T-cell (primary cell): ENCODE measurements around the gene SLC24A3. TPM values are rescaled to one million over a fixed set of nuclear protein-coding genes. Genes with fewer than 3 reads are reported as not detected.

Experiments used
- ATAC-seq, 4 experiments: fragments of 200-7000 bp in 3 of 4; fragments of 150-1000 bp in 1 of 4; cut with Tn5 transposase; replicated peaks in 1 of 4; 1 replicate in 3 of 4; 2 replicates in 1 of 4; pipeline ENCODE4 v1.10.0; 2021; ENCODE audit warnings: moderate library complexity in 3 of 4, mild to moderate bottlenecking in 2 of 4, moderate number of reproducible peaks in 1 of 4
- CTCF ChIA-PET, 2 donors: fragments of 300-600 bp; sonication (Branson Sonifier 250); formaldehyde crosslinking; loops; one replicate each; lab custom pipeline; 2022; ENCODE audit warnings: antibody characterized with exemption in 2 of 2; lab: Charles Lee
- POLR2A ChIA-PET, 2 donors: fragments of 300-600 bp; sonication (Branson Sonifier 250); formaldehyde crosslinking; loops; one replicate each; lab custom pipeline; 2022; ENCODE audit warnings: antibody characterized with exemption in 2 of 2; lab: Charles Lee
- DNase-seq, 35 experiments: peaks; one replicate each; pipeline versions ENCODE4 v3.0.0 to v3.0.0-alpha.2; 2013 to 2023
- H3K27ac ChIP-seq: one replicate; pipeline ENCODE4 v1.5.1; 2013; ENCODE audit warnings: low read length
- H3K27me3 ChIP-seq, 2 experiments: replicated peaks in 1 of 2; 1 replicate in 1 of 2; 2 replicates in 1 of 2; pipeline versions ENCODE4 v1.6.1 to v1.7.0; 2013; ENCODE audit warnings: low read length in 1 of 2, mixed read lengths in 1 of 2; ENCODE audit not compliant: control insufficient read depth in 2 of 2, insufficient read depth in 2 of 2; ENCODE audit errors: extremely low read depth in 1 of 2
- H3K36me3 ChIP-seq, 2 donors: 1 replicate in 1 of 2; 2 replicates in 1 of 2; pipeline versions ENCODE4 v1.6.1 to v1.7.0; 2013; ENCODE audit warnings: low read length in 1 of 2; ENCODE audit not compliant: control insufficient read depth in 2 of 2, insufficient read depth in 1 of 2; ENCODE audit errors: extremely low read depth in 1 of 2
- H3K4me1 ChIP-seq, 2 experiments: 1 replicate in 1 of 2; 2 replicates in 1 of 2; pipeline versions ENCODE4 v1.6.1 to v1.7.0; 2013; ENCODE audit warnings: low read length in 2 of 2, mixed read lengths in 1 of 2; ENCODE audit not compliant: insufficient read depth in 2 of 2, control insufficient read depth in 1 of 2; ENCODE audit errors: extremely low read depth in 1 of 2
- H3K4me3 ChIP-seq, 2 donors: 1 replicate in 1 of 2; 2 replicates in 1 of 2; pipeline versions ENCODE4 v1.5.1 to v1.7.0; 2013; ENCODE audit warnings: mild to moderate bottlenecking in 2 of 2, low read length in 1 of 2, moderate library complexity in 1 of 2; ENCODE audit not compliant: control insufficient read depth in 1 of 2; ENCODE audit errors: extremely low read depth in 1 of 2
- H3K9me3 ChIP-seq: 2 replicates; pipeline ENCODE4 v1.7.0; 2013
- H3K27ac Mint-ChIP-seq, 2 donors: one replicate each; pipeline ENCODE4 v1.8.0; 2020 to 2021; ENCODE audit warnings: mild to moderate bottlenecking in 2 of 2, mixed read lengths in 2 of 2
- H3K27me3 Mint-ChIP-seq, 2 donors: one replicate each; pipeline ENCODE4 v1.8.0; 2021 to 2022; ENCODE audit warnings: mixed read lengths in 2 of 2
- H3K36me3 Mint-ChIP-seq: one replicate; pipeline ENCODE4 v1.8.0; 2021; ENCODE audit warnings: mixed read lengths
- H3K4me1 Mint-ChIP-seq, 3 donors: one replicate each; pipeline ENCODE4 v1.8.0; 2020 to 2022; ENCODE audit warnings: mixed read lengths in 3 of 3, mild to moderate bottlenecking in 1 of 3
- H3K4me3 Mint-ChIP-seq, 3 donors: one replicate each; pipeline ENCODE4 v1.8.0; 2020 to 2022; ENCODE audit warnings: mild to moderate bottlenecking in 3 of 3, mixed read lengths in 3 of 3, moderate library complexity in 3 of 3
- H3K9me3 Mint-ChIP-seq, 3 donors: one replicate each; pipeline ENCODE4 v1.8.0; 2020 to 2022; ENCODE audit warnings: mixed read lengths in 3 of 3
- WGBS: methylation state at CpG from one replicate; pipeline ENCODE4 v1.1.5; 2013; ENCODE audit warnings: missing lambda C conversion rate; ENCODE audit not compliant: insufficient coverage; 5-methylcytosine and 5-hydroxymethylcytosine counted together
- total RNA-seq, 35 experiments: library from RNA in 6 of 35; stranded (reverse) in 6 of 35; fragments of 120-200 nt in 1 of 35; gene quantifications; one replicate each; pipeline versions ENCODE4 v1.2.1 to v1.2.4 and lab custom pipeline; 2013 to 2026

The SLC24A3 gene
- total RNA-seq, 5 donors from 2014 or later (not counting 1 experiment from before 2014, with no cell fraction given): 0.06 to 0.25 (median 0.12) TPM

GRCh38 chr20:19660808-19661378 is 448.5 kb downstream of the SLC24A3 start:
- DNase-seq (no peak), ATAC-seq (no peak)
- Mint-ChIP-seq H3K4me1 (peaks cover 0 to 9% (median 5%) of the 10 kb centered on the region in 3 donors), H3K27me3 (peaks cover 20 to 26% of the 10 kb centered on the region in 2 donors), H3K4me3 (no peak overlapping the region), H3K9me3 (no peaks in the 10 kb centered on the region), H3K36me3 (no peaks in the 10 kb centered on the region), H3K27ac (no peak overlapping the region)
- H3K27ac ChIP-seq: no peak overlapping the region
- H3K36me3 ChIP-seq: no peaks in the 10 kb centered on the region
- POLR2A ChIA-PET: no interaction called here
- WGBS: 85% methylated on average over 8 of the region's 9 CpGs
- no peaks in the 10 kb centered on the region for H3K9me3 ChIP-seq
- H3K4me3 ChIP-seq: no peak overlapping the region
- peaks cover 0 to 21% of the 10 kb centered on the region in 2 experiments for H3K27me3 ChIP-seq
- CTCF ChIA-PET: interaction anchor here (0.6 to 2.2 kb wide), 6 partner anchors 10 to 1029 kb away, joined by 3 to 13 read pairs (median 4); no protein-coding TSS in a partner anchor
- no peaks in the 10 kb centered on the region for H3K4me1 ChIP-seq

- no peak overlapping the region for H3K27ac Mint-ChIP-seq
- ChIA-PET POLR2A (no interaction called here), CTCF (interaction anchor here (0.8 to 2.2 kb wide), 5 partner anchors 9 to 1248 kb away, joined by 3 to 7 read pairs (median 3); no protein-coding TSS in a partner anchor)
- ATAC-seq: no peak
- 72% methylated on average over 16 of the region's 19 CpGs for WGBS
- no peak overlapping the region for H3K27ac ChIP-seq
- H3K4me3 ChIP-seq: no peak overlapping the region
- no peak overlapping the region for H3K4me3 Mint-ChIP-seq
- no peaks in the 10 kb centered on the region for H3K9me3 Mint-ChIP-seq
- peaks cover 0 to 21% of the 10 kb centered on the region in 2 experiments for H3K27me3 ChIP-seq
- peaks cover 26 to 31% of the 10 kb centered on the region in 2 donors for H3K27me3 Mint-ChIP-seq
- DNase-seq: peak in 26 of 35 experiments; percentile 0 to 62 (median 19)
- no peaks in the 10 kb centered on the region for H3K36me3 ChIP-seq
- H3K36me3 Mint-ChIP-seq: no peaks in the 10 kb centered on the region
- H3K4me1 ChIP-seq: no peaks in the 10 kb centered on the region
- H3K4me1 Mint-ChIP-seq: peaks cover 0 to 9% (median 5%) of the 10 kb centered on the region in 3 donors
- H3K9me3 ChIP-seq: no peaks in the 10 kb centered on the region
These were observed 449.5 kb downstream of the SLC24A3 start for GRCh38 chr20:19661717-19662636.

- ChIA-PET POLR2A (no interaction called here), CTCF (interaction anchor here (0.7 to 2.2 kb wide), 6 partner anchors 31 to 1249 kb away, joined by 3 to 7 read pairs (median 4); no protein-coding TSS in a partner anchor)
- WGBS: 68% methylated on average over 7 of the region's 9 CpGs
- H3K4me3 ChIP-seq: no peak overlapping the region
- H3K4me3 Mint-ChIP-seq: no peak overlapping the region
- H3K4me1 ChIP-seq: no peaks in the 10 kb centered on the region
- no peak for ATAC-seq
- H3K27me3 ChIP-seq: peaks cover 0 to 21% of the 10 kb centered on the region in 2 experiments
- peaks cover 0 to 9% (median 5%) of the 10 kb centered on the region in 3 donors for H3K4me1 Mint-ChIP-seq
- H3K27ac Mint-ChIP-seq: no peak overlapping the region
- peaks cover 26 to 31% of the 10 kb centered on the region in 2 donors for H3K27me3 Mint-ChIP-seq
- H3K27ac ChIP-seq: no peak overlapping the region
- no peaks in the 10 kb centered on the region for H3K36me3 Mint-ChIP-seq
- no peak for DNase-seq
- H3K36me3 ChIP-seq: no peaks in the 10 kb centered on the region
- H3K9me3 Mint-ChIP-seq: no peaks in the 10 kb centered on the region
- H3K9me3 ChIP-seq: no peaks in the 10 kb centered on the region
These were observed 450.2 kb downstream of the SLC24A3 start for GRCh38 chr20:19662637-19662995.

GRCh38 chr20:19668418-19668817 is 456.0 kb downstream of the SLC24A3 start:
- DNase-seq: no peak
- Histone ChIP-seq H3K27ac (no peak overlapping the region), H3K27me3 (peaks cover 0 to 8% of the 10 kb centered on the region in 2 experiments), H3K9me3 (no peaks in the 10 kb centered on the region), H3K36me3 (no peaks in the 10 kb centered on the region), H3K4me1 (no peaks in the 10 kb centered on the region), H3K4me3 (no peak overlapping the region)
- ATAC-seq: no peak
- Mint-ChIP-seq H3K27me3 (peaks cover 16 to 20% of the 10 kb centered on the region in 2 donors), H3K9me3 (no peaks in the 10 kb centered on the region), H3K36me3 (no peaks in the 10 kb centered on the region), H3K4me1 (no peaks in the 10 kb centered on the region), H3K4me3 (no peak overlapping the region), H3K27ac (no peak overlapping the region)
- CTCF ChIA-PET: no interaction called here
- 93% methylated on average over 2 of the region's 3 CpGs for WGBS
- POLR2A ChIA-PET: no interaction called here

GRCh38 chr20:19670829-19671228 is 458.4 kb downstream of the SLC24A3 start:
- H3K27me3 Mint-ChIP-seq: peaks cover 7 to 16% of the 10 kb centered on the region in 2 donors
- no peaks in the 10 kb centered on the region for H3K9me3 Mint-ChIP-seq
- no peak overlapping the region for H3K27ac Mint-ChIP-seq
- CTCF ChIA-PET: interaction anchor here in 1 of 2 donors (1.0 kb wide), 1 partner anchor 9 kb away, joined by 3 read pairs; no protein-coding TSS in a partner anchor
- H3K27ac ChIP-seq: no peak overlapping the region
- no peaks in the 10 kb centered on the region for H3K9me3 ChIP-seq
- H3K36me3 ChIP-seq: no peaks in the 10 kb centered on the region
- no peak for ATAC-seq
- no peaks in the 10 kb centered on the region for H3K4me1 ChIP-seq
- peaks cover 0 to 5% of the 10 kb centered on the region in 2 experiments for H3K27me3 ChIP-seq
- WGBS: 100% methylated on average over 2 of the region's 3 CpGs
- H3K36me3 Mint-ChIP-seq: no peaks in the 10 kb centered on the region
- POLR2A ChIA-PET: no interaction called here
- no peak overlapping the region for H3K4me3 ChIP-seq
- H3K4me1 Mint-ChIP-seq: no peaks in the 10 kb centered on the region
- H3K4me3 Mint-ChIP-seq: no peak overlapping the region
- no peak for DNase-seq

GRCh38 chr20:19671374-19671773 is 458.9 kb downstream of the SLC24A3 start:
- CTCF ChIA-PET: no interaction called here
- Mint-ChIP-seq H3K27ac (no peak overlapping the region), H3K27me3 (peaks cover 7 to 16% of the 10 kb centered on the region in 2 donors), H3K4me3 (no peak overlapping the region), H3K4me1 (no peaks in the 10 kb centered on the region), H3K9me3 (no peaks in the 10 kb centered on the region), H3K36me3 (no peaks in the 10 kb centered on the region)
- Histone ChIP-seq H3K4me3 (no peak overlapping the region), H3K36me3 (no peaks in the 10 kb centered on the region), H3K4me1 (no peaks in the 10 kb centered on the region), H3K9me3 (no peaks in the 10 kb centered on the region), H3K27me3 (peaks cover 0 to 5% of the 10 kb centered on the region in 2 experiments), H3K27ac (no peak overlapping the region)
- POLR2A ChIA-PET: interaction anchor here in 1 of 2 donors (0.7 kb wide), 1 partner anchor 148 kb away, joined by 4 read pairs; no protein-coding TSS in a partner anchor
- DNase-seq (no peak), ATAC-seq (no peak)
- 83% methylated on average over 1 of the region's 1 CpG for WGBS
